GM21737 (cell line): ENCODE data around the gene CCDC88B.

Source experiments
- ATAC-seq: cut with Tn5 transposase; IDR thresholded peaks from one replicate; pipeline ENCODE4 v1.9.1; 2021; ENCODE audit warnings: mild to moderate bottlenecking, moderate library complexity; ENCODE audit not compliant: unreplicated experiment

CCDC88B gene

GRCh38 chr11:64339754-64340408 is at the start of gene CCDC88B:
Gene CCDC88B (plus strand): TSS chr11:64340204. CDS start chr11:64340267, 63 bp downstream.
- ATAC-seq = peak; percentile 55

GRCh38 chr11:64290352-64291261 is 49.4 kb upstream of the CCDC88B start:
- no peak for ATAC-seq

- ATAC-seq = no peak
These were observed 48.7 kb upstream of the CCDC88B start, which contains the start of gene KCNK4 for GRCh38 chr11:64291262-64291751. Gene KCNK4 (plus strand): TSS chr11:64291302. CDS start chr11:64293019, 1,717 bp downstream.

GRCh38 chr11:64291752-64292459 is 48.1 kb upstream of the CCDC88B start:
- ATAC-seq = no peak

- no peak for ATAC-seq
These were observed 47.3 kb upstream of the CCDC88B start for GRCh38 chr11:64292460-64293254.

GRCh38 chr11:64294774-64295173 is 45.2 kb upstream of the CCDC88B start:
- no peak for ATAC-seq

- no peak for ATAC-seq
These were observed 44.2 kb upstream of the CCDC88B start for GRCh38 chr11:64295760-64296159.

- no peak for ATAC-seq
These were observed 43.8 kb upstream of the CCDC88B start for GRCh38 chr11:64296236-64296635.

- no peak for ATAC-seq
These were observed 42.9 kb upstream of the CCDC88B start for GRCh38 chr11:64296830-64297698.

GRCh38 chr11:64297699-64298358 is 42.2 kb upstream of the CCDC88B start:
- no peak for ATAC-seq

- ATAC-seq = no peak
These were observed 40.8 kb upstream of the CCDC88B start for GRCh38 chr11:64298966-64299846.

GRCh38 chr11:64299847-64300648 is 40.0 kb upstream of the CCDC88B start, which contains the start of gene CATSPERZ:
Gene CATSPERZ (plus strand): TSS chr11:64300358. CDS start chr11:64300411, 53 bp downstream.
- no peak for ATAC-seq

GRCh38 chr11:64303109-64304031 is 36.6 kb upstream of the CCDC88B start:
- ATAC-seq = no peak

GRCh38 chr11:64304032-64304315 is 36.0 kb upstream of the CCDC88B start:
- no peak for ATAC-seq

- peak; percentile 16 for ATAC-seq
These were observed 35.5 kb upstream of the CCDC88B start for GRCh38 chr11:64304316-64305072.
